ENCODE data around the gene PLSCR2. TPM values are rescaled to one million over a fixed set of nuclear protein-coding genes. Genes with fewer than 3 reads are reported as not detected.

Gene PLSCR2
- total and polyA plus RNA-seq, 10 of the 15 experiments (the other 5 are each of a cell fraction or from before 2014, with no cell fraction given): not detected

- TF ChIP-seq HSF1 (IDR thresholded peaks at IDR 0.05; ENCODE audit: low read depth, low read length): no peak
- TF ChIP-seq NFYB (IDR thresholded peaks at IDR 0.05; ENCODE audit: insufficient read depth, low read depth, low read length): no peak
- TF ChIP-seq PBX3 (IDR thresholded peaks at IDR 0.05; ENCODE audit: insufficient replicate concordance, low read depth, low read length): no peak
- no peak for TF ChIP-seq BHLHE40 (IDR thresholded peaks at IDR 0.05; ENCODE audit: borderline replicate concordance in 1 of 2, low read depth in 2 of 2, low read length in 1 of 2)
- TF ChIP-seq RAD21 (IDR thresholded peaks at IDR 0.05; ENCODE audit: insufficient read depth, low read depth, low read length): no peak
- TF ChIP-seq BMI1 (IDR thresholded peaks at IDR 0.05; ENCODE audit: borderline replicate concordance): no peak
- TF ChIP-seq ZNF207 (IDR thresholded peaks at IDR 0.05; ENCODE audit: borderline replicate concordance): no peak
Measured at GRCh38 chr3:146471012-146471411, 1.7 kb upstream of the PLSCR2 start (continued).

- no peak for TF ChIP-seq CBFB (IDR thresholded peaks at IDR 0.05; ENCODE audit: low read depth)
- POLR2A ChIA-PET: no interaction called here
- no TSS peak for BruUV-seq (replicated peaks)
- WGBS (ENCODE audit: insufficient coverage, insufficient replicate concordance, low lambda C conversion rate, missing lambda C conversion rate): 77% methylated on average over 9 of the region's 9 CpGs
- peaks cover 4% of the 10 kb centered on the region; the same call in 1 of the 2 replicates for H3K4me1 ChIP-seq (ENCODE audit: control insufficient read depth, insufficient read depth, low read length)
- H2AFZ ChIP-seq (ENCODE audit: control insufficient read depth, low read depth, low read length): no peak overlapping the region
- no peaks in the 10 kb centered on the region for H3K27me3 ChIP-seq (replicated peaks in 1 of 2; ENCODE audit: control insufficient read depth in 2 of 2, insufficient read depth in 2 of 2, low read length in 1 of 2)
- SMC1A ChIA-PET (ENCODE audit: uncharacterized antibody, unreplicated experiment): no interaction called here
- H3K9ac ChIP-seq (ENCODE audit: control insufficient read depth, insufficient read depth, low read length): no peak overlapping the region
- in situ Hi-C loops (cut with MboI) (no loop called here), intact Hi-C loops (cut with micrococcal nuclease; ENCODE audit: unreplicated experiment) (no loop called here)
- H3K79me2 ChIP-seq (ENCODE audit: control insufficient read depth, insufficient read depth, low read length): no peaks in the 10 kb centered on the region
- RAD21 ChIA-PET (ENCODE audit: unreplicated experiment): no interaction called here
- H3K36me3 ChIP-seq (ENCODE audit: control insufficient read depth in 2 of 2, insufficient read depth in 2 of 2, low read length in 1 of 2): no peaks in the 10 kb centered on the region
- FAIRE-seq: no peak
- ATAC-seq: no peak
- no peak for DNase-seq (ENCODE audit: low read depth, low spot score)
- CTCF ChIA-PET: no interaction called here
- no peaks in the 10 kb centered on the region for H4K20me1 ChIP-seq (ENCODE audit: control insufficient read depth, insufficient read depth)
- no peak overlapping the region for H3K4me3 ChIP-seq
- H3K4me2 ChIP-seq (ENCODE audit: control insufficient read depth, insufficient read depth): no peak overlapping the region
- H3K9me3 ChIP-seq (replicated peaks; ENCODE audit: control insufficient read depth, insufficient read depth, low read length): no peaks in the 10 kb centered on the region
- H3K27ac ChIP-seq (ENCODE audit: control insufficient read depth, insufficient read depth): no peak overlapping the region
Measured at GRCh38 chr3:146470425-146470990, 1.1 kb upstream of the PLSCR2 start.

All from GM12878 (cell line).